CD4-positive, alpha-beta T cell (primary cell): ENCODE data around the gene CERCAM. TPM values are rescaled to one million over a fixed set of nuclear protein-coding genes. Genes with fewer than 3 reads are reported as not detected.
"Not testable (repeated sequence)": the region's sequence is repeated elsewhere in the genome, so short reads cannot be mapped to it uniquely, and the experiment has no call there.

Source experiments
- ATAC-seq: fragments of 200-7000 bp; cut with Tn5 transposase; one replicate; pipeline ENCODE4 v1.10.0; 2022; ENCODE audit warnings: mild to moderate bottlenecking; ENCODE audit not compliant: poor library complexity
- CTCF ChIA-PET: fragments of 350-600 bp; sonication (Branson Sonifier 250); formaldehyde crosslinking; loops from one replicate; lab custom pipeline; 2021; ENCODE audit warnings: antibody characterized with exemption, inconsistent platforms; lab: Charles Lee
- POLR2A ChIA-PET: fragments of 350-600 bp; sonication (Branson Sonifier 250); formaldehyde crosslinking; loops from one replicate; lab custom pipeline; 2021; ENCODE audit warnings: antibody characterized with exemption, inconsistent platforms; lab: Charles Lee
- DNase-seq, 14 experiments: peaks; one replicate each; pipeline ENCODE4 v3.0.0-alpha.2; 2013 to 2020; ENCODE audit warnings: mixed read lengths in 2 of 14
- H3K27ac ChIP-seq, 2 donors: one replicate each; pipeline versions ENCODE4 v1.5.1 to v1.7.0; 2013; ENCODE audit warnings: low read length in 2 of 2, low read depth in 1 of 2, mild to moderate bottlenecking in 1 of 2
- H3K27me3 ChIP-seq, 2 experiments: 1 replicate in 1 of 2; 2 replicates in 1 of 2; pipeline versions ENCODE4 v1.6.1 to v1.7.0; 2013; ENCODE audit warnings: low read length in 2 of 2, control low read depth in 1 of 2, mild to moderate bottlenecking in 1 of 2, moderate library complexity in 1 of 2; ENCODE audit not compliant: insufficient read depth in 2 of 2, control insufficient read depth in 1 of 2
- H3K36me3 ChIP-seq: one replicate; pipeline ENCODE4 v1.6.1; 2013; ENCODE audit warnings: low read length, control low read depth; ENCODE audit not compliant: insufficient read depth
- H3K4me1 ChIP-seq: one replicate; pipeline ENCODE4 v1.6.1; 2013; ENCODE audit warnings: low read length, control low read depth; ENCODE audit not compliant: insufficient read depth
- H3K4me3 ChIP-seq: one replicate; pipeline ENCODE4 v1.5.1; 2013; ENCODE audit warnings: mild to moderate bottlenecking, low read length, moderate library complexity
- H3K9me3 ChIP-seq, 2 experiments: 1 replicate in 1 of 2; 2 replicates in 1 of 2; pipeline versions ENCODE4 v1.6.1 to v1.7.0; 2013; ENCODE audit warnings: low read length in 2 of 2, mild to moderate bottlenecking in 2 of 2, control low read depth in 1 of 2, moderate library complexity in 1 of 2; ENCODE audit not compliant: control insufficient read depth in 1 of 2, insufficient read depth in 1 of 2
- H3K27ac Mint-ChIP-seq: one replicate; pipeline ENCODE4 v1.8.0; 2020; ENCODE audit warnings: mixed read lengths
- H3K27me3 Mint-ChIP-seq: one replicate; pipeline ENCODE4 v1.8.0; 2021; ENCODE audit warnings: mixed read lengths
- H3K36me3 Mint-ChIP-seq: one replicate; pipeline ENCODE4 v1.8.0; 2021; ENCODE audit warnings: low read depth, mixed read lengths
- H3K4me1 Mint-ChIP-seq: one replicate; pipeline ENCODE4 v1.8.0; 2021; ENCODE audit warnings: low read depth, mixed read lengths
- H3K4me3 Mint-ChIP-seq: one replicate; pipeline ENCODE4 v1.8.0; 2020; ENCODE audit warnings: mild to moderate bottlenecking, mixed read lengths
- H3K9me3 Mint-ChIP-seq: one replicate; pipeline ENCODE4 v1.8.0; 2020; ENCODE audit warnings: mixed read lengths
- CTCF ChIP-seq: fragments of 200-600 bp; IDR thresholded peaks from one replicate; pipeline ENCODE4 v1.8.0; 2022; ENCODE audit warnings: antibody characterized with exemption, mild to moderate bottlenecking
- intact Hi-C, 2 experiments: fragments of 100-400 bp; cut with DNase I in 1 of 2; cut with micrococcal nuclease in 1 of 2; formaldehyde crosslinking; loops; one replicate each; pipeline versions ENCODE4 v1.15.1 to v1.9.0; 2023 to 2025; cut with DNase I, micrococcal nuclease
- total RNA-seq, 174 experiments: library from RNA in 2 of 174; stranded (reverse) in 2 of 174; gene quantifications; one replicate each; pipeline ENCODE4 v1.2.3 and lab custom pipeline; 2021 to 2026

CERCAM gene
- total RNA-seq, 2 experiments from 2014 or later, result 0.30 to 0.31 TPM

GRCh38 chr9:128438343-128439109 lies 17.9 kb downstream of the CERCAM start:
- CTCF ChIA-PET, result interaction anchor here (0.5 to 1.6 kb wide), 5 partner anchors 17 to 86 kb away, joined by 3 to 6 read pairs (median 4); partner anchors contain the start of gene ODF2
- H3K27ac Mint-ChIP-seq, result no peak overlapping the region
- peak; percentile 97 for ATAC-seq

GRCh38 chr9:128439273-128439672 lies 18.6 kb downstream of the CERCAM start:
- Mint-ChIP-seq H3K27me3 (no peaks in the 10 kb centered on the region), H3K36me3 (no peaks in the 10 kb centered on the region), H3K9me3 (no peaks in the 10 kb centered on the region), H3K4me1 (no peaks in the 10 kb centered on the region), H3K4me3 (no peak overlapping the region), H3K27ac (no peak overlapping the region)
- TF ChIP-seq CTCF, result no peak
- Histone ChIP-seq H3K27ac (no peak overlapping the region), H3K27me3 (no peaks in the 10 kb centered on the region), H3K9me3 (no peaks in the 10 kb centered on the region), H3K4me3 (no peak overlapping the region), H3K36me3 (no peaks in the 10 kb centered on the region), H3K4me1 (peaks cover 7% of the 10 kb centered on the region)
- POLR2A ChIA-PET, result no interaction called here
- DNase-seq (no peak), ATAC-seq (no peak)
- CTCF ChIA-PET, result interaction anchor here (0.8 to 1.6 kb wide), 3 partner anchors 16 to 77 kb away, joined by 4 to 6 read pairs (median 5); partner anchors contain the start of gene ODF2
- intact Hi-C loops, result loop anchor here in 1 of 2 experiments (2.0 kb wide), 1 partner anchor 76 kb away; no protein-coding TSS in a partner anchor

More at GRCh38 chr9:128438343-128439109, 17.9 kb downstream of the CERCAM start:
- Mint-ChIP-seq H3K4me3 (no peak overlapping the region), H3K27me3 (no peaks in the 10 kb centered on the region), H3K36me3 (no peaks in the 10 kb centered on the region), H3K4me1 (no peaks in the 10 kb centered on the region), H3K9me3 (no peaks in the 10 kb centered on the region)
- Histone ChIP-seq H3K36me3 (no peaks in the 10 kb centered on the region), H3K4me3 (no peak overlapping the region), H3K27ac (no peak overlapping the region), H3K9me3 (no peaks in the 10 kb centered on the region), H3K27me3 (no peaks in the 10 kb centered on the region), H3K4me1 (peaks cover 7% of the 10 kb centered on the region)
- TF ChIP-seq CTCF, result peak; percentile 86
- intact Hi-C loops, result loop anchor here in 1 of 2 experiments (2.0 kb wide), 1 partner anchor 76 kb away; no protein-coding TSS in a partner anchor
- POLR2A ChIA-PET, result no interaction called here
- DNase-seq, result peak; percentile 64 to 88 (median 78)

GRCh38 chr9:128442150-128442549 lies 21.5 kb downstream of the CERCAM start:
- POLR2A ChIA-PET, result no interaction called here

GRCh38 chr9:128446505-128446904 lies 25.8 kb downstream of the CERCAM start:
- H3K4me1 Mint-ChIP-seq, H3K27me3 Mint-ChIP-seq, H3K27ac ChIP-seq, H3K27me3 ChIP-seq, H3K4me3 Mint-ChIP-seq, H3K4me1 ChIP-seq, H3K27ac Mint-ChIP-seq, DNase-seq, H3K9me3 ChIP-seq, ATAC-seq, H3K4me3 ChIP-seq, intact Hi-C loops, H3K36me3 Mint-ChIP-seq, H3K36me3 ChIP-seq, H3K9me3 Mint-ChIP-seq, CTCF ChIA-PET: not testable (repeated sequence)
- POLR2A ChIA-PET, result interaction anchor here (1.1 kb wide), 1 partner anchor 9 kb away, joined by 3 read pairs; the partner anchor contains the start of gene ODF2

More at GRCh38 chr9:128442150-128442549, 21.5 kb downstream of the CERCAM start:
- H3K27ac ChIP-seq, result no peak overlapping the region
- H3K36me3 Mint-ChIP-seq, result no peaks in the 10 kb centered on the region
- H3K9me3 ChIP-seq, result no peaks in the 10 kb centered on the region
- no peaks in the 10 kb centered on the region for H3K9me3 Mint-ChIP-seq
- CTCF ChIA-PET, result interaction anchor here (1.2 kb wide), 1 partner anchor 63 kb away, joined by 3 read pairs; no protein-coding TSS in a partner anchor
- DNase-seq, result no peak
- no peaks in the 10 kb centered on the region for H3K27me3 Mint-ChIP-seq
- no peak overlapping the region for H3K4me3 ChIP-seq
- no peak overlapping the region for H3K4me3 Mint-ChIP-seq
- H3K27me3 ChIP-seq, result no peaks in the 10 kb centered on the region
- intact Hi-C loops, result no loop called here
- H3K4me1 Mint-ChIP-seq, result no peaks in the 10 kb centered on the region
- no peak for ATAC-seq
- TF ChIP-seq CTCF, result no peak
- H3K27ac Mint-ChIP-seq, result no peak overlapping the region
- peaks cover 7% of the 10 kb centered on the region for H3K4me1 ChIP-seq
- no peaks in the 10 kb centered on the region for H3K36me3 ChIP-seq
